HT1080 (cell line): Measurements from ENCODE around the gene DAB1. TPM values are rescaled to one million over a fixed set of nuclear protein-coding genes. Genes with fewer than 3 reads are reported as not detected.

Source experiments
- DNase-seq: peaks from one replicate; pipeline ENCODE4 v3.0.0-alpha.2; 2015; ENCODE audit warnings: low read depth
- total RNA-seq: library from RNA; depleted of rRNA; stranded (reverse); fragments of >200 nt; shearing (Covaris generic); gene quantifications from 2 replicates; pipeline ENCODE4 v1.2.3, GENCODE V29; 2014

DAB1 gene
- total RNA-seq, 1 experiment from 2014 or later = not detected

- no peak for DNase-seq
Measured at GRCh38 chr1:57033222-57034001, 390.4 kb downstream of the DAB1 start.

GRCh38 chr1:57026624-57027354, 397.1 kb downstream of the DAB1 start:
- DNase-seq = no peak

DNA sequence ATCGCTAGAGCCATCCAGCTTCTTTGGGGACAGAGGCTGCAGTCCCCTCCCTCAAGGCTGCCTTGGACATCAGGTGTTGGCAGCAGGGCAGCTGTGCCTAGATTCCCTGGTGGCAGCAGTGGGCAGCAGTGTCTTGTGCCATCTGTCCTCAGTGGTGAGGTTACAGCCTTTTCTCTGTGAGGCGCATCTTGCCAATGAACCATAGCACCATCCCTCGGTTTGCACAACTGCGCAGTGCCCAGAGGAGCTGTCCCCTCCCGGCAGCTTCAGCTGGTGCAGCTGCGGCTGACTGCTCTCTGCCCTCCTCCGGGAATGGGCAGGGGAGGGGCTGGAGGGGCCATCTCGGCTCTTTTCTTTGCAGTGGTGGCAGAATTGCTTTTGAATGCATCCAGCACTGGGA, 399.0 kb downstream of the DAB1 start:
- DNase-seq = no peak

DNA sequence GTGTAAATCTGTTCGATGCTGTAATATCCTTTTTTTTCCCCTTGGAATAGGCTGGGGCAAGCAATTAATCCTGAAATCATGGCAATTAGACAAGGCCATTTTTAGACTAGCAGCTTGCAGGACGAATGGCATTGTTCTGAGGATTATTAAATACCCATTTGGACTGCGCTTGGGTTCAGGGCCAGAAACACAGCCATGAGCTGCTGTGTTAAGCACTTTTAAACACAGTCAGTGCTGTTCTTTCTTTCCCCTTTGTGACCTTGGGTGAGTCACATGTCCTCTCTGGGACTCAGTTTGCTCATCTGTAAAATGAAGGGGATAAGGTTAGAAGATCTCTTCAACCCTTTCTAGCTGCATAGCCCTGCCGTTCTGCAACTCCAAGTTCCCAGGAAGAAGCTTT, 399.4 kb downstream of the DAB1 start:
- no peak for DNase-seq

DNA sequence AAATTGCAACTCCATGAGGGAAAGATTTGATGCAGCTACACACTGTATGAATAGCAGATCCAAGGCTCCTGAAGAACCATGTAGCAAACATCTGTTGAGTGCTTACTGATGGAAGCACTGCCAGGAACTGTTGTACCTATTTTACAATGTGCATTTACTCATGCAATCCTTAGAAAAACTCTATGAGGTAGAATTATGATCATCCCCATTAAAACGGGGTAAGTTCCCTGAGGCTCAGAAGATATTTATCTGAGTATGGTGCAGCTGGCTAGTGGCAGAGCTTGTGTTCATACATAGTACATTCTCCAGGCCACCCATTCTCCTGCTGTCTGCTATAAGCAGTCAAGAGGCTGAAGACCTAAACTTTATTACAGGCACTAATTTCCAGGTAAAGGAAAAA, 403.6 kb downstream of the DAB1 start:
- DNase-seq = no peak

GRCh38 chr1:57019236-57019839, 404.5 kb downstream of the DAB1 start:
- DNase-seq = no peak

GRCh38 chr1:57018119-57018518, 405.7 kb downstream of the DAB1 start:
- no peak for DNase-seq

DNA sequence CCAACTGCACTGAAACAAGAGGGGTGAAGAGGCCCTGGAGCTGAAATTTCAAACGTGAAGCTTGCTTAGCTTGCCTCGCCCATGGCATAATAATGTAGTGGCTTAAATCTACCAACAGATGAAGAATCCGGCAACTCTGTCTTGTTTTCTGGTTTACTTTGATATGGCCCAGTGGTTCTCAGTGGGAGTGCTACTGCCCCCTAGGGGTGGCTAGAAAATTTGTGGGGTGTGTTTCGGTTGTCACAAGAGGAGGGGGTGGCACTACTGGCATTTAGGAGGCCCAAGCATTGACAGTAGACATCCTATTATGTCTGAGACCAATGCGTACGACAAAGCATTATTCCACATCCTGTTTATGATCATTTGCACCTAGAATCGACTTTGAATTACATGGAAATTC, 406.1 kb downstream of the DAB1 start:
- DNase-seq = no peak

- DNase-seq = peak; percentile 58
Measured at GRCh38 chr1:57017200-57017599, 406.7 kb downstream of the DAB1 start.

- DNase-seq = no peak
Measured at GRCh38 chr1:57015071-57015470, 408.8 kb downstream of the DAB1 start.

GRCh38 chr1:57013522-57013921, 410.3 kb downstream of the DAB1 start:
- DNase-seq = no peak

DNA sequence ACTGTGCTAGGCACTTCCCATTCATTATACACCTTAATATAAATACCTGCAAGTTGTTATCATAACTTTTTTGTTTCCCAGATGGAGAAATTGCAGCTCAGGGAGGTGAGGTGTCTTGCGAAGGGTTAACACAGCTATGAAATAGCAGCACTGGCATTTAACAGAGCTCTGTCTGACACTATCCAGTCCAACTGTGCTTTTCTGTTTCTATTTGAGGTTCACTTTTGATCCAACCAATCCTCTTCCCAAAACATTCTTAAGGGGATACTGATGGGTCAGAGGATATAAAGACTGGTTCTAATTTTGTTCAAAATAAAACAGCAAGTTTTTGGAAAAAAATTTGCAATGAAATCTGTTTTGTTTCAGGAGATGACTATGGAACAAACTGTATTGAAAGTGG, 411.5 kb downstream of the DAB1 start:
- no peak for DNase-seq

- no peak for DNase-seq
Measured at GRCh38 chr1:57010511-57010910, 413.3 kb downstream of the DAB1 start.

- DNase-seq = no peak
Measured at GRCh38 chr1:57007948-57008347, 415.9 kb downstream of the DAB1 start.

DNA sequence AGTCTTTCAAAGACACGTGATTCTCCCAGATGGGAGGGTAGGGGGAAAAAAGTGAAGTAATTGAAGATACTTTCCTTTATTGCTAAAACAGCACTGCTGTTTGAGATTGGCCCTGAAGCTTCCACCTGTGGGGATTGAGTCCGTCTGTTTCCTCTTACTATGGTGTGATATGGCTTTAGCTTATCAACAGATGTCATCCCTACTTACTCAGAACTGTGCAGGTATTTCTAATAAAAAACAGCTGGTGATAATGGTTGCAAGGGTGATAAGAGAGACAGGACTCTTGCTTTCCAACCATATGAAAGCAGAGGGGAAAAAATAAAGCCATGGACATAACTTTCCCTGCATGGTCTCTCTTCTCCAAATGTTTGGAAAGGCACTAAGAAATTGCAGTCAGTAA, 416.4 kb downstream of the DAB1 start:
- DNase-seq = no peak

- DNase-seq = no peak
Measured at GRCh38 chr1:57003398-57004139, 420.3 kb downstream of the DAB1 start.

GRCh38 chr1:56995414-56996100, 428.3 kb downstream of the DAB1 start:
- no peak for DNase-seq

DNA sequence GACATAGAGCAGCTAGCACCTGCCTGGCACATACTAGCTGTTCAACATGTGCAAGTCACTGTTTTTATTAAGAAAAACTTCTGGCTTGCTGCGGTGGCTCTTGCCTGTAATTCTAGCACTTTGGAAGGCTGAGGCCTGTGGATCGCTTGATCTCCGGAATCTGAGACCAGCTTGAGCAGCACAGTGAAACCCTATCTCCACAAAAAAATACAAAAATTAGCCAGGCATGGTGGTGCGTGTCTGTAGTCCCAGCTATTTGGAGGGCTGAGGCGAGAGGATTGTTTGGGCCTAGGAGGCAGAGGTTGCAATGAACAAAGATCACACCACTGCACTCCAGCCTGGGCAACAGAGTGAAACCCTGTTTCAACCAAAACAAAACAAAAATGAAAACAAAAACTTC, 430.4 kb downstream of the DAB1 start:
- no peak for DNase-seq

DNA sequence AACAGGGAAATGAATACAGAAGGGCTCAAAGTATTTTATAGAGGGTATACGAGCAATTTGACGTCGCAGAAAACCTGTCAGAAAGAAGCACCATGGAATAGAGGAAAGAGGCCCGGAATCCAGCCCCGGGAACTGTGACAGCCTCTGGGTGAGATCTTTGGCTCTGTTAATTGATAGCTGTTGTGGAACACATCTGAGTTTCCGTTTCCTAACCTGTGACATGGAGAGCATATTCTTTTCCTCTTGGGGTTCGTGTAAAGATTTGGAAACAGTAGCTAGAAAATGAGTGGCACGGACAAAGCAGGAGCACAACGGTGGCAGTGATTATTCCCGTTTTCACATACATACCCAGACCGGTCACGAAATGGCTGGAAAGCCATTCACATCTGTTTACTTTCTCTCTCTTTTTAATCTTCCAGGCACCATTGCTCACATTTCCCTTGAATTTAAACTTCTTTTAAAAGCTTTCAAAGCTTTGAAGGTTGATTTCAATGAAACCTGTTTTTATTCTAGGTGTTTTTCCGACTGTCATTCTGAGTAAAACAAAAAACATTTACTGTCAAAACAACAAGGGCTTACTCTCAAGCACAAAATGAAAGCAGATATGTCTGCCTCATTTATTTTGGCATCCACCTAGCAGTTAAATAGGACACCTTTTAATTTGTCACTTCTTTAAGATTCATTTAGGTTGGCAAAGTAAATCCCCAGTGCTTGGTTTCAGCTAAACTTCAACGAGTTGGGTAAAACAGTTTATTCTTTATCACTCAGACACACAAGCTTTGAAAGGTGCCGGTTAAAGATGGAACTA, 431.3 kb downstream of the DAB1 start:
- no peak for DNase-seq

DNA sequence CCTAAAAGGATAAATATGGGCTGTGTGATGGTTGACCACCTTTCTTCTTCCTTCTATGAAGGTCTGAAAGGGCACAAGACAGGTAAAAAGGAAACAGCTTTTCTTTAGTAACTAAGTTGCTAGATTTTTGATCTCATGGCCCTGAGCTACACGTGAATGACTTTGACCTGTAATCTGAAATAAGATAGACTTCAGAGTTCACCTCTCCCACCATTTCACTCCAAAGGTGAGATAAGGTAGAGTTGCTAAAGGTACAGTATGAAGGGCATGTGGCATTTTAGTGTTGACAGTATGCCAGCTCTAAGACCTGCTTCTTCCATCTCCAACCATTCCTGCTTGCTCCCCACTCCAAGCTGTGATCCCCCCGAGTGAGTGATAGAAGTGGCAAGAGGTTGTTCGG, 432.3 kb downstream of the DAB1 start:
- no peak for DNase-seq
